ENCODE data around the gene FOCAD. TPM values are rescaled to one million over a fixed set of nuclear protein-coding genes. Genes with fewer than 3 reads are reported as not detected.

Gene FOCAD
- total and polyA plus RNA-seq, 10 of the 15 experiments (the other 5 are each of a cell fraction or from before 2014, with no cell fraction given) = 13.7 to 93.0 (median 41.8) TPM

- TF ChIP-seq TBL1XR1 (IDR thresholded peaks at IDR 0.05; ENCODE audit: low read depth, low read length) = no peak
These were observed 34.7 kb upstream of the FOCAD start (continued) for GRCh38 chr9:20649381-20649780.

- H4K20me1 ChIP-seq (ENCODE audit: control insufficient read depth, insufficient read depth) = no peaks in the 10 kb centered on the region
- no peak for ATAC-seq
- no peak overlapping the region for H3K9ac ChIP-seq (ENCODE audit: control insufficient read depth, insufficient read depth, low read length)
- H3K36me3 ChIP-seq (ENCODE audit: control insufficient read depth in 2 of 2, insufficient read depth in 2 of 2, low read length in 1 of 2) = no peaks in the 10 kb centered on the region
- H2AFZ ChIP-seq (ENCODE audit: control insufficient read depth, low read depth, low read length) = no peak overlapping the region
- 82% methylated on average over 4 of the region's 4 CpGs for WGBS (ENCODE audit: insufficient coverage, insufficient replicate concordance, low lambda C conversion rate, missing lambda C conversion rate)
- no peaks in the 10 kb centered on the region for H3K4me1 ChIP-seq (ENCODE audit: control insufficient read depth, insufficient read depth, low read length)
- H3K79me2 ChIP-seq (ENCODE audit: control insufficient read depth, insufficient read depth, low read length) = no peaks in the 10 kb centered on the region
- BruUV-seq (replicated peaks) = no TSS peak
- no peak for DNase-seq (ENCODE audit: low read depth, low spot score)
- ChIA-PET CTCF (interaction anchor here (1.7 kb wide), 1 partner anchor 9 kb away, joined by 8 read pairs; no protein-coding TSS in a partner anchor), POLR2A (no interaction called here), RAD21 (ENCODE audit: unreplicated experiment) (interaction anchor here (4.0 kb wide), 1 partner anchor 10 kb away, joined by 19 read pairs; no protein-coding TSS in a partner anchor), SMC1A (ENCODE audit: uncharacterized antibody, unreplicated experiment) (interaction anchor here (1.0 to 5.6 kb wide), 5 partner anchors 9 to 34 kb away, joined by 3 to 50 read pairs (median 6); partner anchors contain the start of gene FOCAD)
- H3K27ac ChIP-seq (ENCODE audit: control insufficient read depth, insufficient read depth) = no peak overlapping the region
- no peaks in the 10 kb centered on the region for H3K27me3 ChIP-seq (replicated peaks in 1 of 2; ENCODE audit: control insufficient read depth in 2 of 2, insufficient read depth in 2 of 2, low read length in 1 of 2)
- intact Hi-C loops (cut with micrococcal nuclease; ENCODE audit: unreplicated experiment) (no loop called here), in situ Hi-C loops (cut with MboI) (no loop called here)
- no peaks in the 10 kb centered on the region for H3K9me3 ChIP-seq (replicated peaks; ENCODE audit: control insufficient read depth, insufficient read depth, low read length)
- H3K4me2 ChIP-seq (ENCODE audit: control insufficient read depth, insufficient read depth) = no peak overlapping the region
- no peak for FAIRE-seq
- no peak overlapping the region for H3K4me3 ChIP-seq
- TF ChIP-seq FOS (IDR thresholded peaks at IDR 0.05; ENCODE audit: borderline replicate concordance, extremely low read depth, insufficient read length) (no peak), USF2 (IDR thresholded peaks at IDR 0.05; ENCODE audit: borderline replicate concordance, low read depth, low read length) (no peak), MYC (IDR thresholded peaks at IDR 0.05; ENCODE audit: insufficient read depth, insufficient read length, insufficient replicate concordance, low read length, severe bottlenecking) (no peak), BCLAF1 (IDR thresholded peaks at IDR 0.05) (no peak), JUND (IDR thresholded peaks at IDR 0.05; ENCODE audit: low read depth, low read length) (no peak), SRF (IDR thresholded peaks at IDR 0.05; ENCODE audit: low read depth in 2 of 2, low read length in 2 of 2) (no peak), CHD4 (IDR thresholded peaks at IDR 0.05) (no peak), ZBTB11 (CRISPR knock-in tag; IDR thresholded peaks at IDR 0.05) (no peak), RUNX3 (IDR thresholded peaks at IDR 0.05; ENCODE audit: low read length) (no peak), SMAD1 (IDR thresholded peaks at IDR 0.05; ENCODE audit: low read depth, partially characterized antibody) (no peak), ZZZ3 (IDR thresholded peaks at IDR 0.05; ENCODE audit: control insufficient read depth, insufficient read length, low read depth) (no peak), ZNF217 (IDR thresholded peaks at IDR 0.05) (no peak)
These were observed 33.7 kb upstream of the FOCAD start for GRCh38 chr9:20650313-20650712.
